NCI-H2081 (cell line): ENCODE results near the gene GAB3.
A peak's percentile ranks its signal among the peaks of the same experiment; 100 is the strongest.

Experiments
- DNase-seq, 2 experiments: peaks; one replicate each; lab custom pipeline; 2025; lab: John Stamatoyannopoulos, UW

Gene GAB3

GRCh38 chrX:154750301-154751202, at the start of gene GAB3:
Gene GAB3, minus strand, starts transcription at chrX:154751077. Its CDS starts 52 bp downstream, at chrX:154751025.
- no peak for DNase-seq

DNA sequence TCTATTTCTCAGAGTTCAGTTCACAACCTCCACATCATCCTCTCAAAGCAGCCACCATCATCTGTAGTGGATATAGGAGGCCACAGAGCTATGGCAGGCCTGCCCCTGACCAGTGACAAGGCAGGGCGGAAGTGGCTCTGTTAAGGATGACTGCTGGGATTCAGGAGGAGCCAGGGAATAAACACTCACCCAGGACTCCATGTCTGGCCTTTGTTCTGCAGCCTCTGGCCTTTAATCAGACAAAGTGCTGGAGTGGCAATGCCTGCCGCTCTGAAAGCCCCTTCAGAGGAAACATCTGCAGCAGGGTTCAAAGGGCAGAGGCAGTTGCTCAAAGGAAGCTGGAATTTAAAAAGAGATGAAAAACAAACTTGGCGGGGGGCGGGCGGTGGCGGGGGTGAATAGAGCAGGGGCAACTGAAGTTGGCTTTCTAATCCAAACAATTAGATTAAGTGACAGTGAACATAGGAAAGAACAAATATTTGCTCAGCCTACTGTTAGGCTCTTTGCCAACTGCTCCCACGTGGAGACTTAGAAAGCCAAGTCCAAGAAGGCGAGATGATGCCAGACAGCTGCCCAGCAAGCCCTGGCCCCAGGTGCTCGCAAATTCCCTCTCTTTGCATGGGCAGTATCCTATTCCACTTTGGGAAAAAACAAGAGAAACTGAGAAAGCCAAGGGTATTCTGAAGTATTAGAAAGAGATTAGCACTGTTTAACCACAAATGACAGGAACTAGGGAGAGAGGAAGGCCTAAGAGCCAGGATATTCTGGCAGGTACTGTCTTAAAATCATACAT, 48.9 kb upstream of the GAB3 start:
- DNase-seq, result peak; percentile 81 to 95

GRCh38 chrX:154797006-154797405, 46.1 kb upstream of the GAB3 start:
- no peak for DNase-seq

DNA sequence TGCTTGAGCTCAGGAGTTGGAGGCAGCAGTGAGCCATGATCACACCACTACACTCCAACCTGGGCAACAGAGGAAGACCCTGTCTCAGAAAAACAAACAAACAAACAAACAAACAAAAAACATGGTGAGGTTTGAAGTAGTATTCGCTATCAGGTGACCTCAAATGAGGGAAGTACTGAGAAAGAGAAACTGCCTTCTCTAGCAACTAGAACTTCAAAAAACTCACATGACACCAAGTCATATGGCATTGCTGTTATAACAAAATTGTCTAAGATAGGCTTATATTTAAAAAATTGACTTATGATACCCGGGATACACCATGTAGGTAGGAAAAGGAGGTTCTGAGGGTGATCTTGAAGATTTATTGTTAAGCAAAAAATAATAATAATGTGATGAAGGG, 44.1 kb upstream of the GAB3 start:
- no peak for DNase-seq

DNA sequence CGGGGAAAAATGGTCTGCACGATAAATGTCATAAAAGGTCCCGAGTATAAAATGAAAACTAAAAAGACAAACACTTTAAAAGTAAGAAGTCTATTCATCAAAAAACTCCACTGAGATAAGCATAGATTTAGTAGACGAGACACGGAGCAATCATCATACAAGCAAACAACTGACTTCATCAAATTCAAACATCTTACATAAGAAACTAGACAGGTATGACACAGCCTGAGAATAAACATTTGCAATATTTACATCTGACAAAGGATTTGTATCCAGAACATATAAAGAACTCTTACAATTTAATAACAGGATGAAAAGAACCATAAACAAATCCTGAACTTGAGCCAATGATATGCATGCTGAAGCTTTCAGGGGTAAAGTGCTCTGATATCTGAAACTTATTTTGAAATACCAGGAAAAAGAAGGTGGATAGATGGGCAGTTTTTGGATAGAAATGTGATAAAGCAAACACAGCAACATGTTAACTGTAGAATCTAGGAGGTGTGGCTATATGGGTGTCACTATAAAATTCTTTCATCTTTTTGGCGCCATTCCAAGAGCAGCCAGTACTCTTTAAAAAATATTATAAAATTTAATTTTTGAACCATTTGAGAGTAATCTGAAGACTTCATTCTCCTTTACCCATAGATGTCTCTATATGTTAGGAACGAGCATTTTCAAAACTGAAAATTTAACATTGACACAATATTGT, 42.4 kb upstream of the GAB3 start:
- no peak for DNase-seq

DNA sequence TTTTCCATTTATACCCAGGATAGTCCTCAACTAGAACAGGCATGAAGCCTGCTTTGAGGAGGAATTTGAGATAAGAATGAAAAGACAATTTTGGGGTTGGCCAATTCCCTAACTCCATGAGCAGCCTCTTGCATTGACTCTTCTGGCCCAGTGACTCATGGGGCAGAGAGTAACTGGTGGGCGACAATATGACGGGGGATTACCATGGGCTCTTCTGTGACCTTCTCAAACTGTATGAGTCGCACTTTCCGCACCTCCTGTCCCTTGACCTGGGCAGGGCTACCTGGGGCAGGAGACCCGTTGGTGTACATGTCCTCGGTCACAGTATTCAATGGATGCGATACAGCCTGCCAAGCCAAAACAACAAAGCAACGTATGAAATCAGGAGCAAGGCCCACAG, 41.1 kb upstream of the GAB3 start:
- DNase-seq, result no peak

DNA sequence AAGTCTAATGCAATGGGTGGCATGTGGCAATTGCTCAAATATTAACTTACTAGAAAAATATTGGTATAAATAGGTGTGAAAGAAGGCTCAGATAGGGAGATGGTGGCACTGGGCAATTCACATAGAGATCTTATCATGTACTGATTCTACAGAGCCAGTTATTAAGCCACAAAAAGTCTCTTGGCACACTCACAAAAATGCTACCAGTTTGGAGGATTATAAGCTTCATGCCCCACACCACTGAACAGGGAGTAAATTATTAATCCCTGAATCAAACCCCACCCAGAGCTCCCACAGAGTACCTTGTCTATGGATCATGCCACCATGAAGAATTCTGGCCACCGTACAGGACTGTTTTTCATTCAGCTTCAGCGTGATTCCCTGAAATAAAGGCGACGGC, 40.6 kb upstream of the GAB3 start:
- DNase-seq, result no peak

DNA sequence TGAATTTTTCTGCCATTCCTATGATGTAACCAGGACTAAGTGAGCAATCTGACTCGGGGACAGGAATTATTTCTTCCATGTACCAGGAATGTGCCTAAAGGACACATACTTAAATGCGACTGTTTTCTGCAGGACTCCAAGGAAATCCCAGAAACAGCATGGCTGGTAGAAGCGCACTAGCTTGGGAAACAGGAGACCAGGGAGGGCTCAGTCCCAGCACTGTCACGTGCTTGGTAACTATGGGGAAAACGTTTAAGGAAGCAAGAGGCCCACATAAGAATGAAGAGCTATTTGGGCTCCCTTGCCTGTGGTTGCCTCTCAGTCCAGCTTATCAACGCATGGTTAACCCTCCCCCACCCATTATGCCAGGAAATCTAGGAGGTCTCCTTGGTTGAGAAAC, 34.8 kb upstream of the GAB3 start:
- no peak for DNase-seq

DNA sequence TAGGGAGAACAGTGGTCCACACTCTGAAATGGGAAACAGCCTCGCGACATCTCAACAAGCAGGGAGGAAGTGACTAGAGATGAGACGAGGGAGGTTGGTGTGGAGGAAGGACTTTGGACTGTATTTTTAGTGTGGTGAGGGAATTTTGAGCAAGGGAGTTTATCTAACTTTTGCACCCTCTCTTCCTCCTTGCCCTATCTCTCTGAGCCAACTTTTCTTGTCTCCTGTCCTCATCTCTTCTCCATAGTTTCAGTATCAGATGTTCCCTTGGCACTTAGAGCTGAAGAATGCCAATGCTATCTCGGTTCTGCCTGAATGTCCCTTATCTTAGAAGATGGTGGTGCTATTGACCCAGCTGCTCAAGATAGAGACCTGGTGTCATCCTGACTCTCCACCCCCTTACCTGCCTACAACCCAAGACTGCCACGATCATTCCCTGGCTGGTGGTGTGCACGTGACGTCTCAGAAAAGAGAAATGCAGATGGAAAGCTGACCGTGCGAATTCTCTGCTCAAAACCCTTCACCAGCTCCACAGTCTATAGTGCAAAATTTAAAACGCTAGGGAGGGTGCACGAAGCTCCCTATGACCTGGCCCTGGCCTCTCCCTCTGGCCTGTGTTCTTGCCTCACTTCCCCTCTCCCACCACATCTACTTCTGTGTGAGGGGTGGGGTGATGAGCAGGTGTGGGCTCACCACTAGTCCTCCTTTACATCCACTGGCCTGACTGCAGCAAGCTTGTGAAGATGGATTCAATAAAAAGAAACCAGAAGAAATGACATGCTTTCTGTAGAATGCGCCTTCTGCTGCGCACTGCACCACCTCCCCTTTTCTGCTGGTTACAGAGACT, 33.5 kb upstream of the GAB3 start:
- no peak for DNase-seq

DNA sequence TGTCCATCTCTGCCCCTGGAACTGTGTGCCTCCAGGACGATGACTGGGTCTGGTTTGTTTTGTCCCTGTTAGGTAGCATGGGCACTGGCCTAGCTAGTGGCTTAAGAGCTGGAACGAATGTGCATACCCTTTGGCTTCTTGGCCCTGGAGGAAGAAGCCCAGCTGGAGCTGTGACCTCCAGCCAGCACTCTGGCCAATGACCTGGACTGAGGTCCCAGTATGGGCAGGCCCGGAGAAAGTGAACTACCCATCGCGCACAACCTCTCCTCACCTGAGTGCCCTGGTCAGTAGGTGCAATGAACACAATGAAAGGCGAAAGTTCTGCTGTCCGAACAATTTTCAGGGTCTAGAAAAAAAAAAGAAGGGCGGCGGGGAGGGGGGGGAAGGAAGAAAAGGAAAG, 30.1 kb upstream of the GAB3 start:
- no peak for DNase-seq

GRCh38 chrX:154779261-154779660, 28.4 kb upstream of the GAB3 start:
- no peak for DNase-seq

DNA sequence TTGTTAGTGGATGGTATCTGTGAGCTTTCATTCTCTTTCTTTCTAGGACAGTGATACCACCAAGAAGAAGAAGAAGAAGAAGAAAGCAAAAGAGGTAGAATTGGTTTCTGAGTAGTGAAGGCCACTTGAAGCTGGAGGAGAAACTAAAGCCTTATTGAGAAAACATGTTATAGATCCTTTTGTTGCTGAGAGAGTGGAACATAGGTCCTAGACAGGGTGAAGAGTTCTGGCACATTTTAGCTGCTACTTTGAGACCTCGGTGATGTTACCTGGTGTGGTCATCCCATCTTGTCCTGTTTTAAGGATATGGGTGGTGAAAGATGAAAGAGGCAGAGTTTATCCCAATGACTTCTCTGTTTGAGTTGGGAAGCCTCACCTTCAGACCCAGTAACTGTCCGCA, 25.9 kb upstream of the GAB3 start:
- no peak for DNase-seq

- no peak for DNase-seq
These were observed 24.8 kb upstream of the GAB3 start for GRCh38 chrX:154775419-154776349.

DNA sequence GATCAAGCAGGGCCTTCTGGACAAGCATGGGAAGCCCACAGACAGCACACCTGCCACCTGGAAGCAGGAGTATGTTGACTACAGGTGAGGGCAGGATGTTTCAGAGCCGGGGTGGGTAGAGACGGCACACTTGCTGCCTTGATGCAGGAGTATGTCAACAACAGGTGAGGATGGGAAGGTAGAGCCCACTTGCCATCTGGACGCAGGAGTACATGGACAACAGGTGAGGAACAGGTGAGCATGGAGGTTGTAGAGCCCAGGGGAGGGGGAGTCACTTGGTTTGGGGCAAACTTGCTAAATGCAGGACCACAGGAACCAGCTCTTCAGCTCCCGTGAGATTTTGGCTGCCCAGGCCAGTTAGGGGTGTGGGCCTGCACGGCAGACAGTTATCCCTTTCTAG, 23.7 kb upstream of the GAB3 start:
- DNase-seq, result no peak

DNA sequence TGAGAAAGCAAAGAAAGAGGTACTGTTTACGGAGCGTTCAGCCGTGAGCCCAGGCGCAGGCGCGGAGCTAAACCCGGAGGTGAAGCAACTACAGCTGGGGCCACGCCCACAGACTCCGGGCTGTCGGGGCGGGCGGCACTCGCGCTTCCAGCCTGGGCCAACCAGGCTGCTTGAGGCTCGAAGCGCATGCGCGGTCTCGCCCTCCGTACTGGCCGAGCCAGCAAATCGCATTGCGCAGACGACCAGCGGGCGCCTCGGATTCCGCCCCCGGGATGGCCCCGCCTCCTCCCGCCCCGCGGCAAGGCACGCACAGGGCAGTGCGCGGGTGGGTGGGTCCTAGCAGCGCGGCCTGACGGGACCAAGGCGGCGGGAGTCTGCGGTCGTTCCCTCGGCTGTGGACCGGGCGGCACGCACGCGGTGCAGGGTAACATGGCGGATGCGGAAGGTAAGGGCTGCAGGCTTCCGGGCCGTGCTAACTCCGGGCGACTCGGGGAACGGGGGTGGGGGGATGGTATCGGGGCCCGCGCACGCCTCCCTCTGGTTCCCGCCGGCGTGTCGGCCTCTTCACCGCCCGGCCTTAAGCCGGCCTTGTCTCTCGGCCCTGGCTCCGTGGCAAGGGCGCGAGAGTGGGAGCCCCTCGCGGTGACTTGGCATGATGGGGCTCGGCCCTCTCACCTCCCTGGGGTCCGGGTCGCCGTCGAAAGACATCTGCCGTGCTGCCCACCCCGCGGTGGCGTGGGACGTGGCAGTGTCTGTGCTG, 11.8 kb upstream of the GAB3 start, which contains the start of gene DKC1:
Gene DKC1 (plus strand): TSS at position 328 of the 760 bp plus-strand sequence. CDS start 102 bp downstream, at position 430.
- peak; percentile 86 to 91 for DNase-seq

GRCh38 chrX:154761977-154762536, 11.2 kb upstream of the GAB3 start:
- peak; percentile 35 to 59 for DNase-seq

- DNase-seq, result no peak
These were observed 7.8 kb upstream of the GAB3 start for GRCh38 chrX:154758696-154759095.

DNA sequence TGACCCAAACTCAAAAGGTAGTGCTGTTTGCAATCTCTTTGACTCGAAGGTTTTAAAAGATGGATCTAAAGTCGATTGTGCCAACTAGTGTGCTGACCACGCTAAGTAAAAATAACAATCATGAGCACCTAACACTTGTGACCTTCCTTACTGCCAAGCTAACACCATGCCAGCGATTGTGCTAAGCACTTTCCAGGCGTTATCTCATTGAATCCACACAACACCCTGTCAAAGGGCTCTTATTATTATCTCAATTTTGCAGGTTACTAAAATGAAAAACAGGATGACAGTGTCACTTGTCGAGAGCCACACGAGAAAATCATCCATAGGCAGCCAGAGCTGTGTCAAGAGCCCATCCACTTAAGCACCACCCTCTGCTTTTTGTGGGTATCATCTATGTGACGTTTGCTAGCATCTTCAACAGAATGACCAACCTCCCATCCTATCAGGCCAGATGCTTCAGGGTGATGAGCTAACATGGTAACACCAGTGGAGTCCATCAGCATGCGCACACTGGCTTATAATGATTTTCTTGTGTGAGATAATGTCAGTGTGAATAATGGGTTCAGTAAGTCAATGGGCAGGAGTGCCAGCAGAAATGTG, 893 bp upstream of the GAB3 start:
- DNase-seq, result no peak

DNA sequence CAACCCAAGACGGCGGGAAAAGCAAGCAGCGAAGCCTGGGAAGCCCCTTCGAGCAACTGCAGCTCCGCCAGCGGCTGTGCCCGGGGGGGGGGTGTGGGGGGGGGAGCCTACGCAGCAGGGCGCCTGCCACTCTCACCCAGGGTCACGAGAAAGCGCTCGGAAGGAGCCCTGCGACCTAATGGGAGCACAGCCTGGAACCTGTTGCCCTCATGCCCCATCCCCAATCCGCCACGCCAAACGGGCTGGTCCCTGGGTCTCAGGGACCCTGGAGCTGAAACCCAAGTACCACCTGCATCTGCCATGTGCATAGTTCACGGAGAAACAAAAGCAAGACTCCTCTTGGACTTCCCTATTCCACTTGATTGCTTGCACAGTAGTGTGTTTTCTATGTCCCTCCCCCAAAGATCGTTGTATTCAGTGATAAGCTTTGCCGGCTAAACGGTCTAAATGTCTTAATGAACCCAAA, 359 bp upstream of the GAB3 start:
- no peak for DNase-seq
